Ovary (tissue), 3 donors: Measurements from ENCODE around the gene THADA.

Experiments used
- CTCF ChIP-seq, 3 donors: fragments of 450-650 bp in 2 of 3; fragments of 200-600 bp in 1 of 3; IDR thresholded peaks; one replicate each; pipeline versions ENCODE4 v1.5.1 to v1.8.0; 2016 to 2022; ENCODE audit warnings: antibody characterized with exemption in 3 of 3, mild to moderate bottlenecking in 1 of 3
- EP300 ChIP-seq: sonication (generic); formaldehyde crosslinking; IDR thresholded peaks from one replicate; pipeline ENCODE4 v1.6.1; 2017; ENCODE audit warnings: antibody characterized with exemption
- POLR2A ChIP-seq: fragments of 450-650 bp; IDR thresholded peaks from one replicate; pipeline ENCODE4 v1.6.1; 2017; ENCODE audit warnings: antibody characterized with exemption, mild to moderate bottlenecking, moderate library complexity
- donor health status: DM: no; HTN: no; CAD: no.

GRCh38 chr2:43219383-43220228 is 376.2 kb downstream of the THADA start:
- TF ChIP-seq CTCF (IDR thresholded peaks at IDR 0.05) (no peak), POLR2A (peak; percentile 31), EP300 (no peak)
